Naive thymus-derived CD4-positive, alpha-beta T cell (primary cell): ENCODE data around the gene GOLGA6D. TPM values are rescaled to one million over a fixed set of nuclear protein-coding genes. Genes with fewer than 3 reads are reported as not detected.
"Not testable (repeated sequence)": the region's sequence is repeated elsewhere in the genome, so short reads cannot be mapped to it uniquely, and the experiment has no call there.

ENCODE experiments used
- ATAC-seq: fragments of 150-1000 bp; cut with Tn5 transposase; 2 replicates; pipeline ENCODE4 v1.10.0; 2021; ENCODE audit warnings: mild to moderate bottlenecking, moderate library complexity
- CTCF ChIA-PET: fragments of 350-600 bp; sonication (Branson Sonifier 250); formaldehyde crosslinking; loops from one replicate; lab custom pipeline; 2021; ENCODE audit warnings: antibody characterized with exemption; lab: Charles Lee
- POLR2A ChIA-PET: fragments of 350-600 bp; sonication (Branson Sonifier 250); formaldehyde crosslinking; loops from one replicate; lab custom pipeline; 2021; ENCODE audit warnings: antibody characterized with exemption, inconsistent platforms; lab: Charles Lee
- DNase-seq, 9 donors: peaks; one replicate each; pipeline versions ENCODE4 v3.0.0 to v3.0.0-alpha.2; 2020 to 2022; ENCODE audit warnings: mixed read lengths in 1 of 9
- H3K27ac ChIP-seq: one replicate; pipeline ENCODE4 v1.7.0; 2013; ENCODE audit warnings: mild to moderate bottlenecking, low read depth, low read length, moderate library complexity
- H3K27me3 ChIP-seq, 2 donors: one replicate each; pipeline ENCODE4 v1.7.0; 2013; ENCODE audit warnings: low read length in 2 of 2, mild to moderate bottlenecking in 2 of 2, moderate library complexity in 2 of 2; ENCODE audit not compliant: control insufficient read depth in 2 of 2, insufficient read depth in 2 of 2
- H3K36me3 ChIP-seq, 3 experiments: 1 replicate in 2 of 3; 2 replicates in 1 of 3; pipeline ENCODE4 v1.7.0; 2013; ENCODE audit warnings: low read length in 3 of 3, mild to moderate bottlenecking in 3 of 3, moderate library complexity in 1 of 3; ENCODE audit not compliant: insufficient read depth in 3 of 3, control insufficient read depth in 2 of 3
- H3K4me1 ChIP-seq, 2 donors: one replicate each; pipeline ENCODE4 v1.7.0; 2013; ENCODE audit warnings: low read length in 2 of 2, mild to moderate bottlenecking in 2 of 2, moderate library complexity in 1 of 2; ENCODE audit not compliant: control insufficient read depth in 2 of 2, insufficient read depth in 2 of 2
- H3K4me3 ChIP-seq: 2 replicates; pipeline ENCODE4 v1.7.0; 2013; ENCODE audit warnings: mild to moderate bottlenecking, low read length
- H3K9me3 ChIP-seq, 3 experiments: 1 replicate in 2 of 3; 2 replicates in 1 of 3; pipeline ENCODE4 v1.7.0; 2013; ENCODE audit warnings: low read length in 3 of 3; ENCODE audit not compliant: control insufficient read depth in 2 of 3
- H3K27ac Mint-ChIP-seq, 9 donors: one replicate each; pipeline ENCODE4 v1.8.0; 2020 to 2022; ENCODE audit warnings: mixed read lengths in 9 of 9, mild to moderate bottlenecking in 8 of 9, moderate library complexity in 5 of 9, inconsistent platforms in 2 of 9
- H3K27me3 Mint-ChIP-seq, 5 donors: one replicate each; pipeline ENCODE4 v1.8.0; 2021 to 2022; ENCODE audit warnings: mixed read lengths in 5 of 5, mild to moderate bottlenecking in 1 of 5
- H3K36me3 Mint-ChIP-seq, 5 donors: one replicate each; pipeline ENCODE4 v1.8.0; 2020 to 2022; ENCODE audit warnings: mixed read lengths in 5 of 5, mild to moderate bottlenecking in 3 of 5, inconsistent platforms in 1 of 5
- H3K4me1 Mint-ChIP-seq, 7 donors: one replicate each; pipeline ENCODE4 v1.8.0; 2020 to 2022; ENCODE audit warnings: mixed read lengths in 7 of 7, mild to moderate bottlenecking in 3 of 7, inconsistent platforms in 1 of 7
- H3K4me3 Mint-ChIP-seq, 10 donors: one replicate each; pipeline ENCODE4 v1.8.0; 2020 to 2022; ENCODE audit warnings: mild to moderate bottlenecking in 10 of 10, mixed read lengths in 10 of 10, moderate library complexity in 6 of 10, inconsistent platforms in 2 of 10
- H3K9me3 Mint-ChIP-seq, 11 donors: one replicate each; pipeline ENCODE4 v1.8.0; 2020 to 2022; ENCODE audit warnings: mixed read lengths in 11 of 11, mild to moderate bottlenecking in 4 of 11, inconsistent platforms in 1 of 11, moderate library complexity in 1 of 11
- intact Hi-C, 2 donors: fragments of 100-400 bp; cut with micrococcal nuclease; formaldehyde crosslinking; loops; one replicate each; pipeline ENCODE4 v1.15.1; 2023
- polyA plus RNA-seq, 2 donors: library from polyadenylated mRNA; unstranded; fragments of 300-500 nt; fragmentation: Illumina TruSeq; gene quantifications; one replicate each; pipeline ENCODE4 v1.2.3, GENCODE V29; 2021
- total RNA-seq, 6 experiments: library from RNA in 5 of 6; stranded (reverse) in 5 of 6; gene quantifications; 1 replicate in 5 of 6; 2 replicates in 1 of 6; pipeline ENCODE4 v1.2.3 and lab custom pipeline; 2021 to 2026

Gene GOLGA6D
- total and polyA plus RNA-seq, 7 experiments from 2014 or later: 0.19 to 0.27 TPM; not detected in 5

DNA sequence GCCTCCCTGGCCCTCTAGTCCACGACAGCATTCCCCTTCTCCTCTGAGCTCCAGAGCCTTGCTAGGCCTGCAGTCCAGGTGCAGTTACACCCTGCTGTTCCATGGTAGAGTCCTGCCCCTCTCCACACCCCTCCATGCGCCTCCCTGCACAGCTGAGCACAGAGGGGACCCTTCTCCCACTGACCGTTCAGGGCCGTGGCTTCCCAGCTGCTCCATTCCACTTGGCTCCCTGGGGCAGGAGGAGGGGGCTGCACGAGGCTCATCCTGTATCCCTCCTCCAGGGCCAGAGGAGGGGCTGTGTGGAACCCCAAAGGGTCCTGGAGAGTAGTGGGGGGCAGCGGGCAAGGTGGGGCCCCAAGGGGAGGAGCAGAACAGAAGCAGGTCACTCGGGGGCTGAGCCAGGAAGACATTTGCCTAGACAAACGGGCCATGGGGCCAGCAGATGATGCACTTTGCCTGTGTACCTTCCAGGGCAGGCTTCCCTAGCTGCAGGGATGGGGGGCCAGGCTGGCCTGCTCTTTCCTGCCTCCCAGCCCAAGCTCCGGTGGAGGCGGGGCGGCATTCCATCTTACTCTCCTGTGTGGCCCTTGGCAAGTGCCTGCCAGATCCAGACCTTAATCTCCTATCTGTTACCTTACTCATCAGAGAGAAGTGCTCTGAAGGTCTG, 45.2 kb upstream of the GOLGA6D start:
- DNase-seq (no peak), ATAC-seq (no peak)
- H3K4me1 ChIP-seq: no peaks in the 10 kb centered on the region
- H3K9me3 ChIP-seq: no peaks in the 10 kb centered on the region
- H3K4me3 ChIP-seq: no peak overlapping the region
- Mint-ChIP-seq H3K27ac (no peak overlapping the region), H3K27me3 (peaks cover 0 to 19% (median 11%) of the 10 kb centered on the region in 5 donors), H3K4me1 (no peaks in the 10 kb centered on the region), H3K9me3 (no peaks in the 10 kb centered on the region), H3K4me3 (no peak overlapping the region), H3K36me3 (no peaks in the 10 kb centered on the region)
- ChIA-PET POLR2A (no interaction called here), CTCF (no interaction called here)
- intact Hi-C loops: no loop called here
- no peaks in the 10 kb centered on the region for H3K27me3 ChIP-seq
- no peak overlapping the region for H3K27ac ChIP-seq
- H3K36me3 ChIP-seq: no peaks in the 10 kb centered on the region

DNA sequence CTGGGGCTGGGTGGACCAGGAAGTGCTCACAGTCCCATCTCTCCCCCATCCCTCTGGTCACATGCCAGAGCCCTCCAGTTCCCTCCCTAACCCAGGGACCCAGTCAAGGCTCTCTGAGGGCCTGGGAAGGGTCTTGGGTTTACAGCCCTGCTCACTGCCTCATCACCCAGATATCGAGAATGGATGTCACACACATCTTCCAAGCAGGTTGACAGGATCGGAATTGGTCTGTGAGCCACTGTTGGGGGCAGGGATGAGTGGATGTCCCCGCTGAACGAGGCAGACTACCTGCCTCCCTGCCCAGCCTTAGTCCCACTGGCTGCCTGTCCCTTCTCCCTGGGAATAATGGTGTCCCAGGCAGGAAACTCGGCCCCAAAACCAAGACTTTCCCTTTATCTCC, 44.5 kb upstream of the GOLGA6D start:
- no peaks in the 10 kb centered on the region for H3K9me3 ChIP-seq
- H3K36me3 ChIP-seq: no peaks in the 10 kb centered on the region
- ChIA-PET POLR2A (no interaction called here), CTCF (no interaction called here)
- no peaks in the 10 kb centered on the region for H3K27me3 ChIP-seq
- H3K4me3 ChIP-seq: no peak overlapping the region
- no peak overlapping the region for H3K4me3 Mint-ChIP-seq
- no peaks in the 10 kb centered on the region for H3K36me3 Mint-ChIP-seq
- no peak for ATAC-seq
- no peak overlapping the region for H3K27ac Mint-ChIP-seq
- H3K27me3 Mint-ChIP-seq: peaks cover 0 to 13% (median 8%) of the 10 kb centered on the region in 5 donors
- DNase-seq: no peak
- H3K4me1 ChIP-seq: no peaks in the 10 kb centered on the region
- intact Hi-C loops: no loop called here
- H3K4me1 Mint-ChIP-seq: no peaks in the 10 kb centered on the region
- no peaks in the 10 kb centered on the region for H3K9me3 Mint-ChIP-seq
- no peak overlapping the region for H3K27ac ChIP-seq

DNA sequence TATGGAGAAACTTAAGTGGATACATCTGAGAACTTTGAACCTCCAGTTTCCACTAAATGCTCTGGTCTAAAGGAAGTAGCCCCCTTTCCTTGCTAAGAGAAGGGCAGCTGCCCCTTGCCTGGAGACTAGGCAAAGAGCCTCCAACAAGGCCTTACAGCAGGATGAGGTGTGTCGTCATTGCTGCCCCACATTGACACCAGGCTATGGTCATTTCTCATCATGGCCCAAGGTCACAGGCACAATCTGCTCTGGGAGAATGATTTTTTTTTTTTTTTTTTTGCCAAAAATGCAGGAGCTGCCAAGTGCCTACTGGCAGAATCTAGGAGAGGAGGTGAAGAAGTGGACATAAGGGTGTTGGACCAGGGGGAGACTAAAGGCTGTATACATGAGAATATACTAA, 36.9 kb upstream of the GOLGA6D start:
- H3K4me1 Mint-ChIP-seq, H3K9me3 ChIP-seq, H3K4me1 ChIP-seq, intact Hi-C loops, H3K27ac Mint-ChIP-seq, POLR2A ChIA-PET, H3K36me3 ChIP-seq, H3K27ac ChIP-seq, ATAC-seq, H3K4me3 ChIP-seq, H3K4me3 Mint-ChIP-seq, H3K36me3 Mint-ChIP-seq, H3K27me3 ChIP-seq, CTCF ChIA-PET, H3K9me3 Mint-ChIP-seq: not testable (repeated sequence)
- peak in 1 of 9 donors; percentile 2 for DNase-seq
- H3K27me3 Mint-ChIP-seq: peaks cover 0 to 32% (median 9%) of the 10 kb centered on the region in 5 donors

DNA sequence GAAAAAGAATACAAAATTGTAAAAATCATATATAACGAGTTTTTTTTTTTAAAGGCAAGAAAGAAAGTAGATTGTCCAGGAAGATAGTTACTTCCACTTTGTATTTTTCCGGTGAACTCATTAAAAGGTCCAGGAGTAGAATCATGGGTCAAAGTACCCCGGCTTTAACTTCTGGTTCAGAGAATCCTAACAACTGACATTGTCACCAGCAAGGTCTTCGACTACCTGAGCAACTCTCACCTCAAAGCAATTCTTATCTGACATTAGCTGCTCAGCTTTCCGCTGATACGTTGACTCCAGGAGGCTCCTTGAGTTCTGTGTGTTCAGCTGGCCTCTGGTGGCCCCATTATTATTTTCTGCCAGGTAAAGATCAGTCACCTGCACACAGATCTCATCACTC, 33.6 kb upstream of the GOLGA6D start:
- H3K27ac ChIP-seq, DNase-seq, ATAC-seq, CTCF ChIA-PET, H3K4me1 ChIP-seq, H3K9me3 Mint-ChIP-seq, H3K4me3 ChIP-seq, intact Hi-C loops, H3K4me1 Mint-ChIP-seq, H3K36me3 Mint-ChIP-seq, H3K4me3 Mint-ChIP-seq, POLR2A ChIA-PET, H3K27ac Mint-ChIP-seq, H3K36me3 ChIP-seq, H3K27me3 ChIP-seq, H3K9me3 ChIP-seq: not testable (repeated sequence)
- peaks cover 0 to 39% (median 9%) of the 10 kb centered on the region in 5 donors for H3K27me3 Mint-ChIP-seq

- ChIA-PET CTCF (no interaction called here), POLR2A (no interaction called here)
These were observed 32.9 kb upstream of the GOLGA6D start for GRCh38 chr15:75249726-75250125.

DNA sequence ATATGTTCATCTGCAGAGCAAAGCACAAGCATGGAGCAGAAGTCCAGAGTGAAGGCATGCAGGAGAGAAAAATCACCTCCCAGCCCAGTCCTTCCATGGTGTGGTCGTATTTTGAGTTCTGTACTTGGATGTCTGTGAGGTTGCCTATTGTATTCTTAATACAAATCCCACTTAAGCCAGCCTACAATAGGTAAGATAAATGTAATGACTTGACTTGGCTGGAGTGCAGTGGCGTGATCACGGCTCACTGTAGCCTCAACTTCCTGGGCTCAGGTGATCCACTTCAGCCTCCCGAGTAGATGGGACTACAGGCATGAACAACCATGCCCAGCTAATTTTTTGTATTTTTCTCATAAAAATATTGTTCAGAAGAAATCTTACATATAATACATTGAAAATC, 31.3 kb upstream of the GOLGA6D start:
- H3K9me3 Mint-ChIP-seq, H3K9me3 ChIP-seq, H3K36me3 Mint-ChIP-seq, H3K27me3 ChIP-seq, ATAC-seq, H3K27ac ChIP-seq, POLR2A ChIA-PET, intact Hi-C loops, H3K4me3 Mint-ChIP-seq, H3K27ac Mint-ChIP-seq, DNase-seq, H3K4me1 Mint-ChIP-seq, H3K4me3 ChIP-seq, H3K36me3 ChIP-seq, H3K4me1 ChIP-seq: not testable (repeated sequence)
- H3K27me3 Mint-ChIP-seq: peaks cover 0 to 34% (median 9%) of the 10 kb centered on the region in 5 donors
- CTCF ChIA-PET: interaction anchor here (0.7 kb wide), 1 partner anchor 142 kb away, joined by 3 read pairs; no protein-coding TSS in a partner anchor

More at GRCh38 chr15:75249726-75250125, 32.9 kb upstream of the GOLGA6D start:
- Mint-ChIP-seq H3K36me3 (no peaks in the 10 kb centered on the region), H3K4me1 (no peaks in the 10 kb centered on the region), H3K27ac (no peak overlapping the region), H3K9me3 (no peaks in the 10 kb centered on the region), H3K27me3 (peaks cover 0 to 39% (median 9%) of the 10 kb centered on the region in 5 donors), H3K4me3 (no peak overlapping the region)
- Histone ChIP-seq H3K36me3 (no peaks in the 10 kb centered on the region), H3K27me3 (no peaks in the 10 kb centered on the region), H3K9me3 (no peaks in the 10 kb centered on the region), H3K4me1 (no peaks in the 10 kb centered on the region), H3K4me3 (no peak overlapping the region), H3K27ac (no peak overlapping the region)
- intact Hi-C loops: no loop called here
- DNase-seq: no peak
- no peak for ATAC-seq

GRCh38 chr15:75252285-75252684, 30.4 kb upstream of the GOLGA6D start:
- H3K9me3 Mint-ChIP-seq, POLR2A ChIA-PET, H3K4me3 ChIP-seq, CTCF ChIA-PET, H3K27ac Mint-ChIP-seq, H3K4me1 Mint-ChIP-seq, H3K36me3 Mint-ChIP-seq, DNase-seq, ATAC-seq, H3K27ac ChIP-seq, H3K27me3 ChIP-seq, H3K36me3 ChIP-seq, intact Hi-C loops, H3K9me3 ChIP-seq, H3K4me1 ChIP-seq, H3K4me3 Mint-ChIP-seq: not testable (repeated sequence)
- peaks cover 0 to 33% (median 9%) of the 10 kb centered on the region in 5 donors for H3K27me3 Mint-ChIP-seq
